Epithelial cell of prostate (primary cell): ENCODE results near the gene CLIP2.

Experiments used
- DNase-seq: peaks from one replicate; pipeline ENCODE4 v3.0.0-alpha.2; 2011; ENCODE audit warnings: low read depth, low spot score
- H3K27ac ChIP-seq: fragments of 450-650 bp; 2 replicates; pipeline ENCODE4 v1.5.1; 2017; ENCODE audit warnings: mild to moderate bottlenecking

The CLIP2 gene

GRCh38 chr7:74455291-74455804 lies 166.1 kb downstream of the CLIP2 start:
- DNase-seq = no peak
- H3K27ac ChIP-seq = peak overlapping the region; percentile 98
